Measurements from ENCODE around the gene PYGO2.

Gene PYGO2

GRCh38 chr1:154952664-154953063, 8.9 kb downstream of the PYGO2 start:
- peaks cover 5% of the 10 kb centered on the region for H3K4me1 ChIP-seq
- H3K79me2 ChIP-seq: no peaks in the 10 kb centered on the region
- no peak overlapping the region for H3K4me3 ChIP-seq (ENCODE audit: low read depth, low read length)
- H2AFZ ChIP-seq: no peak overlapping the region
- no peak for TF ChIP-seq CTCF (IDR thresholded peaks at IDR 0.05)
- H3K4me2 ChIP-seq (ENCODE audit: low read length): no peak overlapping the region
- no peaks in the 10 kb centered on the region for H3K9me3 ChIP-seq (ENCODE audit: control insufficient read depth, low read length)
- no peak overlapping the region for H3K9ac ChIP-seq
- no peaks in the 10 kb centered on the region for H3K27me3 ChIP-seq (ENCODE audit: control insufficient read depth, insufficient read depth, low read length)
- H3K27ac ChIP-seq: no peak overlapping the region
- no peaks in the 10 kb centered on the region for H3K36me3 ChIP-seq (ENCODE audit: control insufficient read depth, insufficient read depth, low read length)

- H2AFZ ChIP-seq: no peak overlapping the region
- no peak for TF ChIP-seq CTCF (IDR thresholded peaks at IDR 0.05)
- H3K27me3 ChIP-seq (ENCODE audit: control insufficient read depth, insufficient read depth, low read length): no peaks in the 10 kb centered on the region
- H3K79me2 ChIP-seq: no peaks in the 10 kb centered on the region
- H3K9me3 ChIP-seq (ENCODE audit: control insufficient read depth, low read length): no peaks in the 10 kb centered on the region
- no peaks in the 10 kb centered on the region for H3K36me3 ChIP-seq (ENCODE audit: control insufficient read depth, insufficient read depth, low read length)
- H3K9ac ChIP-seq: no peak overlapping the region
- H3K27ac ChIP-seq: no peak overlapping the region
- peaks cover 5% of the 10 kb centered on the region for H3K4me1 ChIP-seq
- H3K4me3 ChIP-seq (ENCODE audit: low read depth, low read length): no peak overlapping the region
- H3K4me2 ChIP-seq (ENCODE audit: low read length): no peak overlapping the region
These were observed 9.5 kb downstream of the PYGO2 start for GRCh38 chr1:154951901-154952657.

- no peak overlapping the region for H3K27ac ChIP-seq
- no peak overlapping the region for H3K4me2 ChIP-seq (ENCODE audit: low read length)
- no peak for TF ChIP-seq CTCF (IDR thresholded peaks at IDR 0.05)
- no peaks in the 10 kb centered on the region for H3K9me3 ChIP-seq (ENCODE audit: control insufficient read depth, low read length)
- no peak overlapping the region for H3K9ac ChIP-seq
- no peaks in the 10 kb centered on the region for H3K27me3 ChIP-seq (ENCODE audit: control insufficient read depth, insufficient read depth, low read length)
- no peak overlapping the region for H2AFZ ChIP-seq
- no peaks in the 10 kb centered on the region for H3K36me3 ChIP-seq (ENCODE audit: control insufficient read depth, insufficient read depth, low read length)
- H3K79me2 ChIP-seq: no peaks in the 10 kb centered on the region
- no peak overlapping the region for H3K4me3 ChIP-seq (ENCODE audit: low read depth, low read length)
- peaks cover 8% of the 10 kb centered on the region for H3K4me1 ChIP-seq
These were observed 13.5 kb downstream of the PYGO2 start for GRCh38 chr1:154948079-154948478.

- no peak overlapping the region for H3K9ac ChIP-seq
These were observed 15.4 kb downstream of the PYGO2 start for GRCh38 chr1:154945962-154946850.

More at GRCh38 chr1:154945962-154946850, 15.4 kb downstream of the PYGO2 start:
- TF ChIP-seq CTCF (IDR thresholded peaks at IDR 0.05): no peak
- Histone ChIP-seq H3K4me1 (peaks cover 19% of the 10 kb centered on the region), H3K79me2 (no peaks in the 10 kb centered on the region), H3K4me3 (ENCODE audit: low read depth, low read length) (no peak overlapping the region), H3K4me2 (ENCODE audit: low read length) (no peak overlapping the region), H3K27ac (no peak overlapping the region), H3K27me3 (ENCODE audit: control insufficient read depth, insufficient read depth, low read length) (no peaks in the 10 kb centered on the region), H3K9me3 (ENCODE audit: control insufficient read depth, low read length) (no peaks in the 10 kb centered on the region), H3K36me3 (ENCODE audit: control insufficient read depth, insufficient read depth, low read length) (no peaks in the 10 kb centered on the region), H2AFZ (no peak overlapping the region)

Data from parathyroid adenoma (tissue), 2 donors.